DND-41 (cell line): ENCODE results near the gene CLTA.

Experiments used
- CTCF ChIP-seq: IDR thresholded peaks from 2 replicates; pipeline ENCODE4 v1.5.1; 2012; ENCODE audit warnings: borderline replicate concordance, low read length, moderate library complexity, mild to moderate bottlenecking; ENCODE audit not compliant: poor library complexity, severe bottlenecking; ENCODE audit errors: extremely low read depth
- EZH2 ChIP-seq: IDR thresholded peaks from 3 replicates; pipeline ENCODE4 v1.6.1; 2012; ENCODE audit warnings: borderline replicate concordance, low read depth, mild to moderate bottlenecking, moderate library complexity, low read length, inconsistent platforms; ENCODE audit not compliant: severe bottlenecking

DNA sequence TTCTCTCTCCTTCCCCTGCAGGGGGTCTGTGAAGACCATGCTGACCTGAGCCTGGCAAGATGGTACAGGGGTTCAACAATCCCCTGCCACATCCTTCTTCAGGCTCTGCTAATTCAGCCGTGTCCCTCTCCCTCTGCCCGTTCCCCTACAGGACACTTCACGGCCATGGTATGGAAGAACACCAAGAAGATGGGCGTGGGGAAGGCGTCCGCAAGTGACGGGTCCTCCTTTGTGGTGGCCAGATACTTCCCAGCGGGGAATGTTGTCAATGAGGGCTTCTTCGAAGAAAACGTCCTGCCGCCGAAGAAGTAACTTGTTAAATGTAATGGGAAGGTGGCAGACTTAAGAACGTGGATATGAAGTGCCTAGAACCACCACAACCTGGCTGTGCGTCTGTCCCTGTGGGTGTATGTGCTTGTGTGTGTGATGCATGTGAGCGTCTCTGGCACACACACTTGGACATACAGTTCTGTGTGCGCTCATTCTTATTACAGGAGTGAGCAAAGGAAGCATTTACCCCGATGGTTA is 28.4 kb upstream of the CLTA start:
- TF ChIP-seq CTCF = no peak
- TF ChIP-seq EZH2 = no peak
